Esophagus squamous epithelium (tissue), 5 donors: ENCODE data around the gene CIAO3. TPM values are rescaled to one million over a fixed set of nuclear protein-coding genes. Genes with fewer than 3 reads are reported as not detected.

Source experiments
- DNase-seq: peaks from one replicate; lab custom pipeline; 2025; lab: John Stamatoyannopoulos, UW
- H3K27ac ChIP-seq, 4 donors: fragments of 200-600 bp; sonication (generic); one replicate each; pipeline ENCODE4 v1.5.1; 2016 to 2019; ENCODE audit warnings: mild to moderate bottlenecking in 1 of 4
- H3K27me3 ChIP-seq, 4 donors: fragments of 200-600 bp; sonication (generic); 1 replicate in 3 of 4; 2 replicates in 1 of 4; pipeline versions ENCODE4 v1.5.1 to v1.6.0; 2017 to 2021; ENCODE audit warnings: antibody characterized with exemption in 1 of 4
- H3K36me3 ChIP-seq, 3 donors: fragments of 200-600 bp; sonication (generic); one replicate each; pipeline ENCODE4 v1.5.1; 2016 to 2019
- H3K4me1 ChIP-seq, 3 donors: fragments of 200-600 bp; sonication (generic); one replicate each; pipeline ENCODE4 v1.5.1; 2017 to 2019
- H3K4me3 ChIP-seq, 4 donors: fragments of 200-600 bp; sonication (generic); 1 replicate in 3 of 4; 2 replicates in 1 of 4; pipeline ENCODE4 v1.5.1; 2016 to 2019; ENCODE audit warnings: mild to moderate bottlenecking in 2 of 4, moderate library complexity in 1 of 4
- H3K9me3 ChIP-seq, 3 donors: fragments of 200-600 bp; sonication (generic); one replicate each; pipeline ENCODE4 v1.5.1; 2016 to 2019
- CTCF ChIP-seq, 6 experiments: fragments of 450-650 bp in 4 of 6; fragments of 200-600 bp in 2 of 6; sonication (generic) in 2 of 6; IDR thresholded peaks; one replicate each; pipeline ENCODE4 v1.5.1; 2016 to 2019; ENCODE audit warnings: antibody characterized with exemption in 6 of 6, mild to moderate bottlenecking in 4 of 6, moderate library complexity in 4 of 6
- POLR2A ChIP-seq, 4 donors: fragments of 450-650 bp; IDR thresholded peaks; one replicate each; pipeline ENCODE4 v1.6.1; 2017; ENCODE audit warnings: antibody characterized with exemption in 4 of 4, mild to moderate bottlenecking in 4 of 4, moderate library complexity in 3 of 4
- WGBS, 2 donors: methylation state at CpG; one replicate each; pipeline ENCODE4 v1.1.5; 2018; 5-methylcytosine and 5-hydroxymethylcytosine counted together
- intact Hi-C: fragments of 100-400 bp; cut with DNase I; formaldehyde crosslinking; loops from one replicate; pipeline ENCODE4 v1.15.0; 2022
- total RNA-seq, 4 donors: library from RNA; depleted of rRNA; stranded (reverse); fragments of >200 nt; gene quantifications; one replicate each; pipeline ENCODE4 v1.1.0, GENCODE V29; 2016
- donor health status: DM: yes; HTN: yes; CAD: no.

The CIAO3 gene
- total RNA-seq, 4 donors from 2014 or later = 29.7 to 34.5 (median 33.2) TPM

- intact Hi-C loops = loop anchor here (5.0 kb wide), 1 partner anchor 77 kb away; the partner anchor contains the start of genes CHTF18 and RPUSD1
- no peak overlapping the region for H3K27ac ChIP-seq
These were observed 30.2 kb downstream of the CIAO3 start for GRCh38 chr16:710500-711075.

GRCh38 chr16:709566-710499 lies 31.0 kb downstream of the CIAO3 start:
- Histone ChIP-seq H3K27ac (no peak overlapping the region), H3K4me3 (no peak overlapping the region), H3K9me3 (no peaks in the 10 kb centered on the region), H3K36me3 (no peaks in the 10 kb centered on the region), H3K27me3 (peaks cover 11 to 84% (median 37%) of the 10 kb centered on the region in 4 donors), H3K4me1 (peaks cover 22 to 79% (median 23%) of the 10 kb centered on the region in 3 donors)
- intact Hi-C loops = loop anchor here (5.0 kb wide), 1 partner anchor 77 kb away; the partner anchor contains the start of genes CHTF18 and RPUSD1
- no peak for TF ChIP-seq POLR2A (IDR thresholded peaks at IDR 0.05)
- no peak for TF ChIP-seq CTCF (IDR thresholded peaks at IDR 0.05)
- 20 to 42% methylated on average over 7 to 15 of the region's 30 CpGs for WGBS, 2 donors
- no peak for DNase-seq

More at GRCh38 chr16:710500-711075, 30.2 kb downstream of the CIAO3 start:
- 10 to 35% methylated on average over 2 to 6 of the region's 21 CpGs for WGBS, 2 donors
- Histone ChIP-seq H3K4me1 (peaks cover 21 to 77% (median 23%) of the 10 kb centered on the region in 3 donors), H3K9me3 (no peaks in the 10 kb centered on the region), H3K36me3 (no peaks in the 10 kb centered on the region), H3K27me3 (peaks cover 6 to 82% (median 34%) of the 10 kb centered on the region in 4 donors), H3K4me3 (no peak overlapping the region)
- TF ChIP-seq CTCF (IDR thresholded peaks at IDR 0.05) = no peak
- no peak for DNase-seq

GRCh38 chr16:708959-709358 lies 31.8 kb downstream of the CIAO3 start:
- no peak overlapping the region for H3K4me3 ChIP-seq
- H3K36me3 ChIP-seq = no peaks in the 10 kb centered on the region
- TF ChIP-seq CTCF (IDR thresholded peaks at IDR 0.05) = no peak
- TF ChIP-seq POLR2A (IDR thresholded peaks at IDR 0.05) = no peak
- no peak for DNase-seq
- H3K4me1 ChIP-seq = peaks cover 16 to 75% (median 16%) of the 10 kb centered on the region in 3 donors
- H3K27me3 ChIP-seq = peaks cover 19 to 85% (median 42%) of the 10 kb centered on the region in 4 donors
- no peaks in the 10 kb centered on the region for H3K9me3 ChIP-seq
- 100% methylated on average over 1 of the region's 4 CpGs; no CpG with 5 or more reads in 1 of the 2 donors for WGBS, 2 donors
- intact Hi-C loops = no loop called here
- no peak overlapping the region for H3K27ac ChIP-seq

- H3K27me3 ChIP-seq = peaks cover 25 to 94% (median 46%) of the 10 kb centered on the region in 4 donors
These were observed 32.8 kb downstream of the CIAO3 start for GRCh38 chr16:708019-708418.

More at GRCh38 chr16:708019-708418, 32.8 kb downstream of the CIAO3 start:
- H3K4me1 ChIP-seq = peaks cover 16 to 73% (median 16%) of the 10 kb centered on the region in 3 donors
- H3K36me3 ChIP-seq = no peaks in the 10 kb centered on the region
- TF ChIP-seq POLR2A (IDR thresholded peaks at IDR 0.05) (no peak), CTCF (IDR thresholded peaks at IDR 0.05) (no peak)
- no peak overlapping the region for H3K27ac ChIP-seq
- no peak overlapping the region for H3K4me3 ChIP-seq
- no peak for DNase-seq
- H3K9me3 ChIP-seq = no peaks in the 10 kb centered on the region
- intact Hi-C loops = no loop called here
- WGBS, 2 donors = 35 to 60% methylated on average over 2 to 3 of the region's 3 CpGs
